ENCODE results near the gene HUWE1.

HUWE1 gene

DNA sequence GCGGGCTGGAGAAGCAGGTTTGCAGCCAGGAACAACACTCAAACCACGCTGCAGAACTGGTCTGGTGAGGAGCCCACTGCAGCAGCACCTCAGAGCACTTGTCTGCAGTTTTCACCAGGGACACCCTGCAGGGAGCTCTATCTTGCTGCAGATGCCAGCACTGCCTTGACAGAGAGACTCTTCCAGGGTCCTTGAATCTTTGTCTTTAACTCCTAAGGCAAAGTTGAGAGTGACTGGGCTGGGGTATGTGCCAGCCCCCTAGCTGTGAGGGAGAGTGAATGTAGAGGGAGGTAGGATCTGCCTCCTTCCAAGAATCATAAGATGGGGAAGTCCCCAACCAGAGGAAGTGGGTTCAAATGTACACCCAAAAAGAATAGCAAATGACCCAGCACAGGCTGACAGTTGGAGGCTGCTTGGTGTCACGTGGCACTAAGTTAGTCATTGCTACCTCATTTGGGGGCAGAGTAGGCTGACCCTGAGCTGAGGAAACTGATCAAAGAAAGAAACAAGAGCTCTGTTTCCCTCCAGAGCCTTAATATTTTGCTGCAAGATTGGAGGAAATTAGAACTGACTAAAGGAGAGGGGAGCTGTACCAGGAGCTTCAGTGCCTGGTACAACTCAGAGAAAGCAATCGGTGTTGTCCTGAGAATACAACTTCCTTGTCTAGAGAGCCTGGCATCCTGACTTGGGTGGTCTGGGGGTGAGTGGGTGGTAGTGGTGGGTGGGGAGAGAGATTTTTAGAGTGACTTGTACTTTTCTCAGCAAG, 28.2 kb upstream of the HUWE1 start:
- H3K36me3 ChIP-seq (replicated peaks) = no peaks in the 10 kb centered on the region
- no peaks in the 10 kb centered on the region for H3K9me3 ChIP-seq
- H3K4me3 ChIP-seq = no peak overlapping the region
- no peaks in the 10 kb centered on the region for H3K27me3 ChIP-seq (ENCODE audit: low read depth)
- peaks cover 4% of the 10 kb centered on the region for H3K4me1 ChIP-seq
- in situ Hi-C loops (cut with MboI; ENCODE audit: low sequenced_read_pairs) = no loop called here
- no peak for DNase-seq (ENCODE audit: low spot score in 2 of 2)

DNA sequence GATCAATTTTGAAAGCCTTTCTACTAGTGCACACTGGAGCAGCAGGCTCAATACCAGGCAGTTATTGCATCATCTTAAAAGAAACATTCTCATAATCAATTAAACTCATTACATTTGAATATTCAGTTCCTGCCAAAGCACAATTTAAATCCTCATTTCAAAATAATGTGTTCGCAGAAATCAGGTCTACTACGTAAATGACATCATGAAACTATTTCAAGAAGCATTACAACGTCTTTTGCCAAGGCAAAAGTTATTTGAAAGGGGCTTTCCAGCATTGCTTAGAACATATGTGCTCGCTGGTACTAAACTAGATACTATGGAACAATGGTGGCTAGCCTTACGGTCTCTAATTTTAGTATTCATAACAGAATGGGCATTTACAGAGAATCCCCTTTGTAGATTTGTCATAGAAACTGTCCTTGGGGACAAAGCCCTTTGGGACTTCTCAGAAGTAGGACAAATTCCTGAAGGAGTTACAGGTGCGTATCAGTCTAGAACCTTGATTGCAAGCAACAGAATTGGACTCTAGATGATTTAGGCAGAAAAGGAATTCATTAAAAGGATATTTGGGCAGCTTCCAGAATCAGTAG, 27.6 kb upstream of the HUWE1 start:
- in situ Hi-C loops (cut with MboI; ENCODE audit: low sequenced_read_pairs) = no loop called here
- no peak for DNase-seq (ENCODE audit: low spot score in 2 of 2)
- Histone ChIP-seq H3K9me3 (no peaks in the 10 kb centered on the region), H3K36me3 (replicated peaks) (no peaks in the 10 kb centered on the region), H3K4me1 (peaks cover 4% of the 10 kb centered on the region), H3K27me3 (ENCODE audit: low read depth) (no peaks in the 10 kb centered on the region), H3K4me3 (no peak overlapping the region)

DNA sequence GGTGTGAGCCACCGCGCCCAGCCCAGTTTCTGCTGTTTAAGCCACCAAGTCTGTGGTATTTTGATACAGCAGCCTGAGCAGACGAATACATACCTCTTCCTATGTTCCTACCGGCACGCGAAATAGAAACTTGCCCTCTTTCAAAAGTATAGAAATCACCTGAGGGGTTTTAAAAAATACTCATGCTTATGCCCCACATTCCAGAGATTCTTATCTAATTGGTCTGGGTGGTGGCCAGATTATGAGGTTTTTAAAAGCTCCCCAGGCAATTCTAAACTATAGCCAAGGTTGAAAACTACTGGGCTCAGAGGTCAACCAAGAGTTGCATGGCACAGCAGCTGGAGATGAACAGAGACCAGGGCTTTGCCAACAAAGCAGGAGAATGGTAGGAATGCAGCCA, 24.9 kb upstream of the HUWE1 start:
- Histone ChIP-seq H3K9me3 (no peaks in the 10 kb centered on the region; the same call in 1 of the 2 replicates), H3K4me1 (peaks cover 4% of the 10 kb centered on the region)

DNA sequence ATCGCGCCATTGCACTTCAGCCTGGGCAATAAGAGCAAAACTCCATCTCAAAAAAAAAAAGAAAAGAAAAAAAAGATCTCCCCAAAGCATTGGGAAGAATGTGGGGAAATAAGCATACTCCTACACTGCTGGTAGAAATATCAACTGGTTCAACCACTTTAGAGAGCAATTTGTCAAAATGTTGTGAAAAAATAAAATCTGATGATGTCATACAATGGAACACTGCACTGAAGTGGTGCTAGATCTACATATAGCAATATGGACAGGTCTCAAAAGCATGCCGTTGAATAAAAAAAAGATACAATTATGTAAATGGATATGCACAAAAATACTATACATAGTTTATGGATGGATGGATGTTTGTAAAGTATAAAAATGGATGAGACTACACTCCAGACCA, 18.3 kb upstream of the HUWE1 start:
- Histone ChIP-seq H3K4me1 (peaks cover 3% of the 10 kb centered on the region; the same call in 1 of the 2 replicates), H3K9me3 (no peaks in the 10 kb centered on the region; the same call in 1 of the 2 replicates), H3K4me3 (no peak overlapping the region), H3K27me3 (ENCODE audit: low read depth) (no peaks in the 10 kb centered on the region), H3K36me3 (replicated peaks) (no peaks in the 10 kb centered on the region)
- no peak for DNase-seq (ENCODE audit: low spot score in 2 of 2)
- in situ Hi-C loops (cut with MboI; ENCODE audit: low sequenced_read_pairs) = no loop called here

More for the DNA sequence above, 24.9 kb upstream of the HUWE1 start:
- DNase-seq (ENCODE audit: low spot score in 2 of 2) = peak; percentile 33 to 54
- in situ Hi-C loops (cut with MboI; ENCODE audit: low sequenced_read_pairs) = no loop called here
- Histone ChIP-seq H3K4me3 (no peak overlapping the region), H3K36me3 (replicated peaks) (no peaks in the 10 kb centered on the region), H3K27me3 (ENCODE audit: low read depth) (no peaks in the 10 kb centered on the region)

DNA sequence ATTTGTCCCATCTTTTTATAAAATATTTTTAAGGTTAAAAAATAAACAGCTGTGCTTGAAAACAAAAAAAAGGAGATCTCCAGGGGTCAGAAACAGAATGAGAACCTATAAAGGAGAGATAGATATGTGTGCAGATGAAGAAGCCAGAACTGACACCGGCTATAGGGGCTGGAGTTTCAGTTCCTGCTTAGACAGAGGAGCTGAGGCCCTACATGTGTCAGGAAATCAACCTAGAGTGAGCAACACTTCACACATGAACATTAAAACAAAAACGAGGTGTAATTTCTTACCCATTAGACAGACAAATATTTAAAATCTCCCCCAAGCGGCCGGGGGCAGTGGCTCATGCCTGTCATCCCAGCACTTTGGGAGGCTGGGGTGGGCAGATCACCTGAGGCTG, 17.8 kb upstream of the HUWE1 start:
- H3K4me1 ChIP-seq = peaks cover 3% of the 10 kb centered on the region; the same call in 1 of the 2 replicates
- in situ Hi-C loops (cut with MboI; ENCODE audit: low sequenced_read_pairs) = no loop called here

DNA sequence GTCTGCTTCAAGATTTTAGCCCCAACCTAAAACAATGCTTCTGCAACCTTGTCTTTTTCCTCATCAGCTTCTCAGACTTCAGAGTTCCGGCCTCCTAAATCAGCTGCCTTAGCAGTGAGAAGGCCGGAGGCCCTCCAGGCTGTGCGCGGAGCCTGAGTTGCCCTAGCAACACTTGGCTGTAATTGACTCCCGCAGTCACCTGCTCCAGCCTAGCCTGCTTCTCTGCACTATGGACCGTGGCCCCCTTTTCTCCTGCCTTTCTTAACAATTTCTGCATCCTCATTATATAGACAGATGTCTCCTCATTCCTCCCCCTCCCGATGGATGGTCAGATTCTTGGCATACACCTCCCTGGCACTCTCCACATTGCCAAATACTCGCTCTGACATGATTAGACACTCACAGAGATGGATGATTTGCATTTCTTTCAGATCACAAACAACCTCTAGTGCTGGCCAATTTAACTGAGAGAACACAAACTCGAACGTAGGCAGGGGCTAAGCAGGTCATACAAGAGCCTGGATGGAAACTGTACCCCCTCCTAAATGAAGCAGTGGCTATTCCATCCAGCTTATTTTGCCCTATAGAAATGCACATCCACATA, 9.5 kb upstream of the HUWE1 start:
- no peak for DNase-seq (ENCODE audit: low spot score in 2 of 2)
- Histone ChIP-seq H3K9me3 (no peaks in the 10 kb centered on the region), H3K36me3 (replicated peaks) (no peaks in the 10 kb centered on the region), H3K27me3 (ENCODE audit: low read depth) (no peaks in the 10 kb centered on the region), H3K4me3 (no peak overlapping the region), H3K4me1 (no peaks in the 10 kb centered on the region)
- in situ Hi-C loops (cut with MboI; ENCODE audit: low sequenced_read_pairs) = no loop called here

More for the DNA sequence above, 17.8 kb upstream of the HUWE1 start:
- Histone ChIP-seq H3K27me3 (ENCODE audit: low read depth) (no peaks in the 10 kb centered on the region), H3K4me3 (no peak overlapping the region), H3K9me3 (no peaks in the 10 kb centered on the region; the same call in 1 of the 2 replicates), H3K36me3 (replicated peaks) (no peaks in the 10 kb centered on the region)
- DNase-seq (ENCODE audit: low spot score in 2 of 2) = no peak

DNA sequence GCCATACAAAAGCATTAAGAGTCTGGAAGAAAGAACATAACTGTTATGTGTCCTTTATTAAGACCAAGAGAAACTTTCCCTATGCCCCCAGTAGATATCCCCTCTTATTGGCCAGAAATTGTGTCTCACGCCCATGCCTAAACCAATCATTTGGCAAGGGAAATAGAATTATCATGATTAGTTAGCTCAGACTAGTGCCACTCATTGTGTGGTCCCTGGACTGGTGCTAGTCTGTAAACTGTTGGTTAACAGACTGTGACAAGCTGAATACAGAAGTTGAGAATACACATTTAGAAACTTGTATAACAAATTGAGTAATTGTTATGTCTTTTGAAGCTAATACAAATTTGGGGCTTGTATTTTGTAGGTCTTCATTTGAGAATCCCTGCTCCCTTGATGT, 8.1 kb upstream of the HUWE1 start:
- Histone ChIP-seq H3K27me3 (ENCODE audit: low read depth) (no peaks in the 10 kb centered on the region), H3K36me3 (replicated peaks) (no peaks in the 10 kb centered on the region), H3K4me1 (no peaks in the 10 kb centered on the region), H3K9me3 (no peaks in the 10 kb centered on the region), H3K4me3 (no peak overlapping the region)
- DNase-seq (ENCODE audit: low spot score in 2 of 2) = no peak
- in situ Hi-C loops (cut with MboI; ENCODE audit: low sequenced_read_pairs) = no loop called here

DNA sequence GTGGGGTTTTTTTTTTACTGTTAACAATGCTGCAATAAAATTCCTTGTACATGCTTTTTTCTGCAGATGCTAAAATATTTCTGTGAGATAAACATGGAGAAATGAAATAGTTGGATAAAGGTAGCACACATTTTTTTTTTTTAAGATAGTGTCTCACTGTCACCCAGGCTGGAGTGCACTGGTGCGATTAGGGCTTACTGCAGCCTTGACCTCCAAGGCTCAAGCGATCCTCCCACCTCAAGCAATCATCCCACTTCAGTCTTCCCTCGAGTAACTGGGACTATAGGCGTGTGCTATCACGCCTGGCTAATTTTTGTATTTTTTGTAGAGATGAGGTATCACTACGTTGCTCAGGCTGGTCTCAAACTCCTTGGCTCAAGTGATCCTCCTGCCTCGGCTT, 1.8 kb upstream of the HUWE1 start:
- peaks cover 4% of the 10 kb centered on the region for H3K36me3 ChIP-seq (replicated peaks)
- H3K9me3 ChIP-seq = no peaks in the 10 kb centered on the region
- in situ Hi-C loops (cut with MboI; ENCODE audit: low sequenced_read_pairs) = loop anchor here (10.0 kb wide), 1 partner anchor 147 kb away; no protein-coding TSS in a partner anchor
- no peaks in the 10 kb centered on the region for H3K27me3 ChIP-seq (ENCODE audit: low read depth)
- DNase-seq (ENCODE audit: low spot score in 2 of 2) = no peak
- H3K4me3 ChIP-seq = no peak overlapping the region
- 0 out of 2 replicates have a peak, but pooled peaks cover 4% of the 10 kb centered on the region for H3K4me1 ChIP-seq

DNA sequence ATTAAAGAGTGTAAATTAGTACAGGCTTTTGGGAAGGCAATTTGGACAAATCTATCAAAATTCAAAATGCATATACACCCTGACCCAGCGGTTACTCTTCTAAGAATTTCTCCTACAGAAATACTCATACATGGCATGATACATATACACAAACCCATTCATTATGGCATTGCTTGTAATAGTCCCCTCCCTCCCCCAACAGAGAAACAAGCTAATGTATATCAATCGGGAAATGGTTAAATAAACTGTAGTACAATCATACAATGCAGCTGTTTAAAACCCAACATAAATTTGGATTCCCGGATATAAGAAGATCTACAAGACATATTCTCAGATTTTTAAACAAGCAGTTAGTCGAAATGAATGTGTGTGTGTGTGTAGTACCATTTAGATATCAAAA, 808 bp downstream of the HUWE1 start:
- H3K4me1 ChIP-seq = peaks cover 6% of the 10 kb centered on the region; the same call in 1 of the 2 replicates
- in situ Hi-C loops (cut with MboI; ENCODE audit: low sequenced_read_pairs) = loop anchor here (10.0 kb wide), 1 partner anchor 149 kb away; no protein-coding TSS in a partner anchor
- DNase-seq (ENCODE audit: low spot score in 2 of 2) = peak in 1 of 2 experiments; percentile 31

DNA sequence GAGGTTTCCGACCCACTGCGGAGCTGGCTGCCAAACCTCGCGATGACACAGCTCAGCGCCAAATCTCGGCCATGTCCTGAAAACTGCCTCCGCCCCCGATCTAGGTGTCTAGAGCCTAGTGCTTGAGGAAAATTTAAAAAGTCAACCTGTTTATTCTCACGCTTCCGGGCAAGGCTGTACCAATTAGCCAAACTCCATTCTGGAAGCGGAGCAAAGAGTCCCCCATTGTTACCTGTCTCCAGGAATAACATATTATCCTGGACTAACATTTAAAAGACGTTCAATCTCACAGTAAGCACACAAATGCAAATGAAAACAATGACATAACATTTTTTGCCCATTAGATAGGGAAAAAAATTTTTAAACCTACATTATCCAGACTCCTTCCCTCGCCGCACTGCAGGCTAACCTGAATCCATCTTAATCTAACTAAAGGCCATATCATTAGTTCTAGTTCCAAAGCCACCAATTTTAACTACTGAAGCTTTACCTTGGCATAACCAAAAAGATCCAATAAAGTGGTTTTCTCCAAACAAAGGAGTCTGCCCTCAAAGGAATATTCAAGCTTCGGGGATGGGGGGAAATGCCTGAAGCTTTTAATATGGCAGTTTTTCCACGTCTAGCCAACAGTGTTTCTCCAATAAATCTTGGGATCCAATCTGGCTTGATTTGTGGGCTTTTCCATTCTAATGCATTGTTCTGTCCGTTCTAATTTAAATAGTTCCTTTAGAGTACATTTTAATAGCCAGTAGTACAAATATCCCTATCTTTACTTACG, 1.9 kb downstream of the HUWE1 start:
- peak; percentile 29 to 64 for DNase-seq (ENCODE audit: low spot score in 2 of 2)

More for the DNA sequence above, 808 bp downstream of the HUWE1 start:
- Histone ChIP-seq H3K27me3 (ENCODE audit: low read depth) (no peaks in the 10 kb centered on the region), H3K4me3 (peak overlapping the region; percentile 82), H3K9me3 (no peaks in the 10 kb centered on the region), H3K36me3 (replicated peaks) (peaks cover 11% of the 10 kb centered on the region)

DNA sequence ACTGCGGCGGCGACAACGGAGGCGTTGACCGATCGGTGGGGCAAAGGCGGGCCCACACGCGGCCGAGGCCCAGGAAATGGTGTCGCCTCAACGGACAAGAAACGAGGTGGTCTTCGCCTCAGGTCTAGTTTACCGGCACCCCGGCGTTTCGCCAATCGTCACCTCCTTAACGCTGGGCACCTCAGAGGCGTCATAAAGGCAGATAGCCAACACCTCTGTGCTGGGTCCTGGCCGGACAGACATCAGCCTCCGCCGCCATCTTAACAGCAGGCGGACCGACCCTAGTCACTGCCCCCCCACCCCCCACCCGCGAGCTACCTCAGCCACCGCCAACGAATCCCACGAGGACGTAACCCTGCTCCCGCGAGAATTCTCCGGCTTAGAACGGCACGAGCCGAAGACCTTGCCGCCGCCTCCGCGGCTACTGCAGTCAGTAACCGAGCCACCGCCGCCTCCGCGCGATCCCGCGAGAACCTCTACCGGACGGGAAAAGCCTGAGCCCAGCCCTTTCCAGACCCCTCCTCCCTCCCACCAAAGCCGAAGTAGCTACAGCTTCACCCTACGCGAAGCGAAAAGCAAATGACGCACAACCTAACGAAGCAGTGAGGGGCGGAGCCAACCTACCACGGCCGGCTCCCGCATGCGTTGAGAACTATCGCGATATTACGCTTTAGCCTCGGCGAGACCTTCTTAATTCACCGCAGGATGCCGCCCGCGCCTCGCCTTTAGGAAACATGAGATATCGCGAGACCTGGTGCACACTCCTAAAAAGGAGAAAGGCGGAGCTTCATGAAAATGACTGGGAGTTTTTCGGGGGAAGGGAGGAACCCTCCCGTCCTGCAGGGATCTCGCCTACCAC, 2.7 kb downstream of the HUWE1 start:
- peak overlapping the region; percentile 82 for H3K4me3 ChIP-seq
- H3K9me3 ChIP-seq = no peaks in the 10 kb centered on the region
- H3K27me3 ChIP-seq (ENCODE audit: low read depth) = no peaks in the 10 kb centered on the region
- peaks cover 6% of the 10 kb centered on the region; the same call in 1 of the 2 replicates for H3K4me1 ChIP-seq
- H3K36me3 ChIP-seq (replicated peaks) = peaks cover 30% of the 10 kb centered on the region
- in situ Hi-C loops (cut with MboI; ENCODE audit: low sequenced_read_pairs) = loop anchor here (10.0 kb wide), 1 partner anchor 151 kb away; no protein-coding TSS in a partner anchor
- DNase-seq (ENCODE audit: low spot score in 2 of 2) = peak; percentile 99 to 100

More for the DNA sequence above, 1.9 kb downstream of the HUWE1 start:
- no peaks in the 10 kb centered on the region for H3K27me3 ChIP-seq (ENCODE audit: low read depth)
- H3K4me3 ChIP-seq = peak overlapping the region; percentile 82
- peaks cover 21% of the 10 kb centered on the region for H3K36me3 ChIP-seq (replicated peaks)
- no peaks in the 10 kb centered on the region for H3K9me3 ChIP-seq
- H3K4me1 ChIP-seq = peaks cover 6% of the 10 kb centered on the region; the same call in 1 of the 2 replicates
- in situ Hi-C loops (cut with MboI; ENCODE audit: low sequenced_read_pairs) = loop anchor here (10.0 kb wide), 1 partner anchor 150 kb away; no protein-coding TSS in a partner anchor

DNA sequence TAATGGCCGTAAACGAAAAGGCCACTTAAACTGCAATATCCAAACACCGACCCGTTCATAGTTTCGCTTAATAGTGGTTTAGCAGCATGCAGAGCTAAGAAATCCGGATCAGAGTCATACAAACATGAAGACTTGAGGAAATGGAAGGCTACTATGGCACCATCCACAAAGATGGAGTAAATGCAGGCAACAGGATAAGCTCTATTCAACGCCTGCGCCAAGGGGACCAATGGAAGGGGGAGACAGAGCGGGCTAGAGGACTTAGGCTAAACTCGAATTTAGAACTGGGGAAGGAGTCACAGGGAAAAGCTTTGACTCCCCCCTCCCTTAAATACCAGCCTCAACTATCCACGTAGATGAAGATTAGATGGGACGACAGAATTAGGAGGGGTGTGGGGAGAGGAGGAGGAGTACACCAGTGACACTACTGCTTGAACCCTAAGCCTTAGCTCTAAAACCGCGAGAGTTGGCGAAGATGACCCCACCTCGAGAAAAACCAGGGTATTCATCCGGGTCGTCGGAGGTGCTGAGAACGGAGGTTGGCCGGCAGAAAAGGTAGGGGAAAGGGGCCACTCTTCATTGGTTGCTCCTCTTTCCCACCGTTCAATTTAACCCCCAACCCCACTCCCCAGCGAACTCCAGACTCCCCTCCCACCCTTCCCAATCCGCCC, 3.5 kb downstream of the HUWE1 start:
- in situ Hi-C loops (cut with MboI; ENCODE audit: low sequenced_read_pairs) = loop anchor here (10.0 kb wide), 1 partner anchor 152 kb away; no protein-coding TSS in a partner anchor
- peaks cover 37% of the 10 kb centered on the region for H3K36me3 ChIP-seq (replicated peaks)
- DNase-seq (ENCODE audit: low spot score in 2 of 2) = peak; percentile 68 to 81
- H3K27me3 ChIP-seq (ENCODE audit: low read depth) = no peaks in the 10 kb centered on the region
- H3K4me1 ChIP-seq = peaks cover 6% of the 10 kb centered on the region; the same call in 1 of the 2 replicates
- H3K4me3 ChIP-seq = peak overlapping the region; percentile 82
- H3K9me3 ChIP-seq = no peaks in the 10 kb centered on the region

All from HAP-1 (cell line).